ENCODE measurements around the gene P2RX6. TPM values are rescaled to one million over a fixed set of nuclear protein-coding genes. Genes with fewer than 3 reads are reported as not detected.

The P2RX6 gene
- total RNA-seq, 2 experiments from 2014 or later, result 0.50 to 0.63 TPM

- H3K9me3 Mint-ChIP-seq (ENCODE audit: insufficient read depth), result peaks cover 10% of the 10 kb centered on the region
- ChIA-PET POLR2A (interaction anchor here (1.2 kb wide), 1 partner anchor 23 kb away, joined by 3 read pairs; no protein-coding TSS in a partner anchor), CTCF (no interaction called here)
- peaks cover 7% of the 10 kb centered on the region for H3K4me1 Mint-ChIP-seq (ENCODE audit: low read depth)
- peaks cover 2% of the 10 kb centered on the region for H3K27me3 Mint-ChIP-seq (ENCODE audit: low read depth)
- H3K36me3 Mint-ChIP-seq (ENCODE audit: low read depth), result peaks cover 3% of the 10 kb centered on the region
- no peak overlapping the region for H3K4me3 Mint-ChIP-seq
- DNase-seq (no peak), ATAC-seq (no peak)
- H3K27ac Mint-ChIP-seq, result no peak overlapping the region
Observed at GRCh38 chr22:20974336-20974955, 40.5 kb upstream of the P2RX6 start.

- no peak for DNase-seq
- Mint-ChIP-seq H3K4me1 (ENCODE audit: low read depth) (peaks cover 11% of the 10 kb centered on the region), H3K27me3 (ENCODE audit: low read depth) (peaks cover 2% of the 10 kb centered on the region), H3K4me3 (no peak overlapping the region), H3K36me3 (ENCODE audit: low read depth) (peaks cover 3% of the 10 kb centered on the region), H3K9me3 (ENCODE audit: insufficient read depth) (peaks cover 11% of the 10 kb centered on the region), H3K27ac (no peak overlapping the region)
- ChIA-PET POLR2A (interaction anchor here (1.2 kb wide), 1 partner anchor 22 kb away, joined by 3 read pairs; no protein-coding TSS in a partner anchor), CTCF (no interaction called here)
- no peak for ATAC-seq
Observed at GRCh38 chr22:20975541-20976290, 39.2 kb upstream of the P2RX6 start.

GRCh38 chr22:20976291-20976877, 38.6 kb upstream of the P2RX6 start:
- DNase-seq (no peak), ATAC-seq (no peak)
- Mint-ChIP-seq H3K4me3 (no peak overlapping the region), H3K36me3 (ENCODE audit: low read depth) (peaks cover 3% of the 10 kb centered on the region), H3K9me3 (ENCODE audit: insufficient read depth) (peaks cover 11% of the 10 kb centered on the region), H3K4me1 (ENCODE audit: low read depth) (peaks cover 18% of the 10 kb centered on the region), H3K27me3 (ENCODE audit: low read depth) (peaks cover 2% of the 10 kb centered on the region), H3K27ac (no peak overlapping the region)
- ChIA-PET CTCF (no interaction called here), POLR2A (no interaction called here)

GRCh38 chr22:20977019-20977418, 37.9 kb upstream of the P2RX6 start:
- ChIA-PET CTCF (no interaction called here), POLR2A (no interaction called here)
- Mint-ChIP-seq H3K4me3 (no peak overlapping the region), H3K9me3 (ENCODE audit: insufficient read depth) (peaks cover 11% of the 10 kb centered on the region), H3K36me3 (ENCODE audit: low read depth) (peaks cover 3% of the 10 kb centered on the region), H3K27me3 (ENCODE audit: low read depth) (peaks cover 2% of the 10 kb centered on the region), H3K27ac (no peak overlapping the region), H3K4me1 (ENCODE audit: low read depth) (peaks cover 21% of the 10 kb centered on the region)
- DNase-seq, result no peak
- no peak for ATAC-seq

- no peak overlapping the region for H3K4me3 Mint-ChIP-seq
- peaks cover 24% of the 10 kb centered on the region for H3K4me1 Mint-ChIP-seq (ENCODE audit: low read depth)
- CTCF ChIA-PET, result no interaction called here
- no peak for DNase-seq
- peaks cover 4% of the 10 kb centered on the region for H3K36me3 Mint-ChIP-seq (ENCODE audit: low read depth)
- no peak overlapping the region for H3K27ac Mint-ChIP-seq
- peaks cover 2% of the 10 kb centered on the region for H3K27me3 Mint-ChIP-seq (ENCODE audit: low read depth)
- ATAC-seq, result no peak
- POLR2A ChIA-PET, result no interaction called here
- H3K9me3 Mint-ChIP-seq (ENCODE audit: insufficient read depth), result peaks cover 11% of the 10 kb centered on the region
Observed at GRCh38 chr22:20977516-20978170, 37.3 kb upstream of the P2RX6 start.

- no peak for DNase-seq
- ChIA-PET POLR2A (no interaction called here), CTCF (no interaction called here)
- ATAC-seq, result no peak
- Mint-ChIP-seq H3K4me3 (no peak overlapping the region), H3K9me3 (ENCODE audit: insufficient read depth) (peaks cover 11% of the 10 kb centered on the region), H3K27me3 (ENCODE audit: low read depth) (peaks cover 2% of the 10 kb centered on the region), H3K36me3 (ENCODE audit: low read depth) (peaks cover 5% of the 10 kb centered on the region), H3K4me1 (ENCODE audit: low read depth) (peaks cover 32% of the 10 kb centered on the region), H3K27ac (no peak overlapping the region)
Observed at GRCh38 chr22:20978419-20978818, 36.5 kb upstream of the P2RX6 start.

GRCh38 chr22:20979243-20979809, 35.6 kb upstream of the P2RX6 start:
- Mint-ChIP-seq H3K9me3 (ENCODE audit: insufficient read depth) (peaks cover 11% of the 10 kb centered on the region), H3K4me1 (ENCODE audit: low read depth) (peaks cover 38% of the 10 kb centered on the region), H3K36me3 (ENCODE audit: low read depth) (peaks cover 12% of the 10 kb centered on the region), H3K4me3 (peak overlapping the region; percentile 40), H3K27ac (peak overlapping the region; percentile 57), H3K27me3 (ENCODE audit: low read depth) (peaks cover 2% of the 10 kb centered on the region)
- ATAC-seq, result peak; percentile 54
- CTCF ChIA-PET, result interaction anchor here (0.9 to 1.3 kb wide), 2 partner anchors 18 to 123 kb away, joined by 3 read pairs; no protein-coding TSS in a partner anchor
- POLR2A ChIA-PET, result interaction anchor here (4.2 kb wide), 1 partner anchor 23 kb away, joined by 17 read pairs; the partner anchor contains the start of gene THAP7
- DNase-seq, result peak; percentile 74

GRCh38 chr22:20979940-20980453, 35.0 kb upstream of the P2RX6 start:
- Mint-ChIP-seq H3K27me3 (ENCODE audit: low read depth) (peaks cover 2% of the 10 kb centered on the region), H3K4me3 (no peak overlapping the region), H3K9me3 (ENCODE audit: insufficient read depth) (peaks cover 11% of the 10 kb centered on the region), H3K4me1 (ENCODE audit: low read depth) (peaks cover 38% of the 10 kb centered on the region), H3K36me3 (ENCODE audit: low read depth) (peaks cover 13% of the 10 kb centered on the region), H3K27ac (no peak overlapping the region)
- ATAC-seq, result no peak
- CTCF ChIA-PET, result interaction anchor here (0.9 to 1.3 kb wide), 2 partner anchors 19 to 122 kb away, joined by 3 read pairs; no protein-coding TSS in a partner anchor
- no peak for DNase-seq
- POLR2A ChIA-PET, result interaction anchor here (4.2 kb wide), 1 partner anchor 22 kb away, joined by 17 read pairs; the partner anchor contains the start of gene THAP7

- peaks cover 2% of the 10 kb centered on the region for H3K27me3 Mint-ChIP-seq (ENCODE audit: low read depth)
- POLR2A ChIA-PET, result interaction anchor here (4.2 kb wide), 1 partner anchor 21 kb away, joined by 17 read pairs; the partner anchor contains the start of gene THAP7
- peaks cover 11% of the 10 kb centered on the region for H3K9me3 Mint-ChIP-seq (ENCODE audit: insufficient read depth)
- H3K36me3 Mint-ChIP-seq (ENCODE audit: low read depth), result peaks cover 13% of the 10 kb centered on the region
- CTCF ChIA-PET, result interaction anchor here (0.7 to 1.3 kb wide), 3 partner anchors 19 to 122 kb away, joined by 3 read pairs; no protein-coding TSS in a partner anchor
- peaks cover 38% of the 10 kb centered on the region for H3K4me1 Mint-ChIP-seq (ENCODE audit: low read depth)
- no peak overlapping the region for H3K4me3 Mint-ChIP-seq
- ATAC-seq, result no peak
- H3K27ac Mint-ChIP-seq, result no peak overlapping the region
- no peak for DNase-seq
Observed at GRCh38 chr22:20980523-20980922, 34.4 kb upstream of the P2RX6 start.

- Mint-ChIP-seq H3K36me3 (ENCODE audit: low read depth) (peaks cover 13% of the 10 kb centered on the region), H3K27ac (peak overlapping the region; percentile 95), H3K4me1 (ENCODE audit: low read depth) (peaks cover 38% of the 10 kb centered on the region), H3K9me3 (ENCODE audit: insufficient read depth) (peaks cover 11% of the 10 kb centered on the region), H3K27me3 (ENCODE audit: low read depth) (peaks cover 2% of the 10 kb centered on the region), H3K4me3 (peak overlapping the region; percentile 93)
- no peak for ATAC-seq
- POLR2A ChIA-PET, result interaction anchor here (1.7 to 4.2 kb wide), 2 partner anchors 18 to 21 kb away, joined by 7 to 17 read pairs; partner anchors contain the start of gene THAP7
- no peak for DNase-seq
- CTCF ChIA-PET, result interaction anchor here (0.7 to 2.1 kb wide), 5 partner anchors 8 to 64 kb away, joined by 3 to 6 read pairs (median 4); no protein-coding TSS in a partner anchor
Observed at GRCh38 chr22:20980938-20981722, 33.8 kb upstream of the P2RX6 start.
